CD1c-positive myeloid dendritic cell (primary cell): Measurements from ENCODE around the gene DCTN3.

Experiments
- DNase-seq: peaks from one replicate; pipeline ENCODE4 v3.0.0-alpha.2; 2016; ENCODE audit errors: extremely low spot score

The DCTN3 gene

DNA sequence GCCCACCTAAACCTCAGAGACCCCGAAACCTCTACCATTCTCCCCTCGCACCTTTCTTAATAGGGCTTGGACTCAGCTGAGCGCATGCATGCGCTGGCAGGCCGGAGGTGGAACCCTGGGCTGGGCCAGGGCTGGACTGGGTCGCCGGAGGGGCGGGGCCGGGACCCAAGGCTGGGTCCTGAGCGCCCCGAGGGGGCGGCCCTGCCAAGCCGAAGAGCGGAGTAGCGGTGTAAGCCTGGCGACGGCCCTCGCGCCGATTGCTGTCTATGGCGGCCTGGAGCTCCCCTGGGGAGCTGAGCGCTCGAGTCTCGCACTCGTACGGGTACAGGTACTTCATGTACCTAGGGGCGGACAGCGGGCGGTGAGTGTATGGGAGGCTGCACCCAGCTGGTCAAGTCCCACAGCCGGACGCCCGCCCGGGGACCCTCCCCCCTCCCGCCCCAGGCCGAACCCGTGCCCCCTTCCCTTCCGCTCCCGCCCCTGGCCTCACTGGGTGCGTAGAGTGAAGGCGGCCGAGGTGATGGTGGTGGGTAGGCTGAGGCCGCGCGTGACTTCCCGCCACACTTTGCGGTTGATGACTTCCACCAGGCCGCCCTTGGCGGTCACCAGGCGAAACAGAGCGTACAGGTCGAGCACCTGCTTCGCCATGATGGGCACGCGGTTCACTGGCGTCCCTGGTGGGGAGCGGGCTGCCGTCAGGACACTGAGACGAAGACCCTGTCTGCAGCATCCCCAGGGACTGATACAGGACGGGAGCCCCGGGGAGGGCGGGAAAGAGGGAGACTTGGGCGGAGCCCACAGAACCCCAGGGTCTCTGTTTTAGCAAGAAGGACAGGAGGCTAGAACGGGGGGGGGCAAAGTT lies 3.3 kb upstream of the DCTN3 start:
- DNase-seq = no peak

DNA sequence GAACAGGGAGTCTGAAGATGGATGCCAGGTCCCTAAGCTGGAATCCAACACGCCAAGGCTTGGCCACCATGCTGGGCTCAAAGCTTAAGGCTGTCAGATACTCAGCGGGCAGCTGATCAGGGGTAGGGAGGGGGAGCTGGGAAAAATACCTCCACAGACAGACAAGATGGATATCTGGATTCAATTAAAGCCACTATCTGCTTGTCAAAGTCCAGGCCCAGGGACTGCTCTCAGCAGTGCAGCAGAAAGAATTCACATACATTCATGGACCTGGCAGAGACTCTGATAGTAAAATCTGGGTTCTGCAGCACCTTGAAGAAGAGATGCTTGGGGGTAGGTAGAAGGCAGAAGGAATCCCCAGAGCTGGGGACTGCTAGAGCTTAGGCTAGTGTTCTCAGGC lies 5.2 kb downstream of the DCTN3 start:
- no peak for DNase-seq

DNA sequence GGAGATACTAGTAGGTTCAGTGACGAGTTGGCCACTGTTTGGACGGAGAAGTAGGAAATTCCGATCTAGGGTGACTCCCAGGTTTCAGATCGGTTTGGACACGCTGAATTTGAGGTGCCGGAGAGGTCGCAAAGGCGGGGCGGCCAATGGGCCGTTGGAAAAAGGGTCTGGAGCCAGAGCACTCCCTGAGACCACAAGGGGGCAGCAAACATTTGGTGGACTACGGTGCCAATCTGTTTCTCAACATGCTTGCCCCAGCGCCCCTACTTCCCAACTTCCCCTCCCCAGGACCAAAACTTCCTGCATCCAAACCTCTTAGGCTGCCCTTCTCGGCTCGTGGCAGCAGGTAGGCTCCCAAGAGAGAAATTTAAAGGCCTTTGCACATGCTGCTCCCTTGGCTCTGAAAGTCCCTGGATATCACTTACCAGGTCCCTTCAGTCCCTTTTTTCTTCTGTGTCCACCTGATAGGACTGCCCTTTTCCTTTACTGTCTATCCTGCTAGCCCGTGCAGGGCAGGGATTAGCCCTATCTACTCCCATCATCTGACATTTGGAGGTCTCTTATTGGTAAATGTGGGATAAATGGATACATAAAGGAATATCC lies 7.4 kb downstream of the DCTN3 start:
- peak; percentile 88 for DNase-seq

DNA sequence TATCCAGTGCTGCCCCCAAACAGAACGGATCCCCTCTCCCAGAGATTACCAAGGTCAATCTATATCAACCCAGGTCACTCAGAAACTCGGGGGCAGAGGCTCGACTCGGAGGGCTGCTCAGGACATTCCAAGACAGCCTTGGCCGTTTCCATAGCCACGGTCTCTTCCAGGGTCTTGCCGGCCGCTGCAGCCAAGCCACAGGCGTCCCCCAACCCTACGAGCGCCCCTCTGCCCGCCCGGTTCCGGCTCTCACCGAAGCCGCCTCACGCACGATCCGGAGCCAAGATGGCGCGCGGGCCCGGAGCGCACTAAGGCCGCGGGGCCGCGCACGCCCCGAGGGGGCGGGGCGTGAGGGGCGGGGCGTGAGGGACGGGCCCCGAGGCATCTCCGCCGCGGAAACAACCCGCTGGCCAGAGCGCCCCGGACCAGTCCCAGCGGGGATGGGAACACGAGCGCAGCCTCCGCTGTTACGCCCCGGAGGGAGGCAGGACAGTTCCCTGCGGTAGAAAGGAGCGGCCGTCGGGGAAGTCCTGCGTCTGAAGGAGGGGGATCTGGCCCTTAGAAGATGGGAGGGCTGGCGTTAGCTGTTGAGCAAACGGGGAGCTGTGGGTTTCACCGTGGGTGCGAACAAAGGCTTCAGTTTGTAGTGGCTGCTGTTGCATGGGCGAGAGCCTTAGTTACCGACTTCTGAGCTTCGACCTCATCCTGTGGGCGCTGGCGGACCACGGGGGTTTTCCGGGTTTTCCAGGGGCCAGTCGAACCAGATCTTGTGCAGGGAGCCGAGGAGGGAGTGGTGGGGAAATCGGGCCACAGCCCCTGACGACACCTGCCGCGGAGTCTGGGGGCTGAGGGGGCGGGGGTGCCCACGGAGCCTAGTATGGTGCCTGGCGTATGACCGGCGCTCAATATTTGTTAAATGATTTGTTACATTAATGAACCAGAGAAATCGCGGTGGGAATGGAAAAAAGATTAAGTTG lies 8.2 kb downstream of the DCTN3 start, which contains the start of gene RPP25L:
TSS of gene RPP25L (minus strand) at position 287 of the 977 bp plus-strand sequence. CDS start 801 bp downstream, outside the sequence.
- DNase-seq = peak; percentile 96

DNA sequence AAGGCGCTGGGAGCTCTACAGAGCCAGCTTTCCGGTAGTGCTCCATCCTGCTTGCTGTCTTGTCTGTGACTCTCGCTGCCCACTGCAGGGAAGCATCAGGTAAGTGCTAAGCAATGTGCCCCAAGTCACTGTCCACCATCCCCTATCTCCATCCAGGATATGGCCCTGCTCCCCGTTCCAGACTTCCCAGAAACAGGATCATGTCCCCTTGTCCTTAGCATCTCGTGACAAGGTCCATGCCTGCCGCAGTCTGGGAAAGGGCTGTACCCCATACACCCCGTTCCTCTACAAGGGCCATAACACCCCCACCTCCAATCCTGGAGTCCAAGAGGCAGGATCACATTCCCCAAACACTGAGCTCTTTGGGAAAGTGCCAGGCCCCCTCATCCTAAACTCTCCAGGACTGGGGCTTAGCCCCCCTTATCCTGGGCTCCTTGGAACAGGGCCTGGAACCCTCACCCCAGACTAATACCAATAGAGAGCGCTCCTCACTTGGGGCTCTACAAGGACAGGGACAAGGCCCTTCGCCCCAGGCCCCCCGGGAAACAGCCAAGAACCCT lies 9.0 kb downstream of the DCTN3 start:
- no peak for DNase-seq

DNA sequence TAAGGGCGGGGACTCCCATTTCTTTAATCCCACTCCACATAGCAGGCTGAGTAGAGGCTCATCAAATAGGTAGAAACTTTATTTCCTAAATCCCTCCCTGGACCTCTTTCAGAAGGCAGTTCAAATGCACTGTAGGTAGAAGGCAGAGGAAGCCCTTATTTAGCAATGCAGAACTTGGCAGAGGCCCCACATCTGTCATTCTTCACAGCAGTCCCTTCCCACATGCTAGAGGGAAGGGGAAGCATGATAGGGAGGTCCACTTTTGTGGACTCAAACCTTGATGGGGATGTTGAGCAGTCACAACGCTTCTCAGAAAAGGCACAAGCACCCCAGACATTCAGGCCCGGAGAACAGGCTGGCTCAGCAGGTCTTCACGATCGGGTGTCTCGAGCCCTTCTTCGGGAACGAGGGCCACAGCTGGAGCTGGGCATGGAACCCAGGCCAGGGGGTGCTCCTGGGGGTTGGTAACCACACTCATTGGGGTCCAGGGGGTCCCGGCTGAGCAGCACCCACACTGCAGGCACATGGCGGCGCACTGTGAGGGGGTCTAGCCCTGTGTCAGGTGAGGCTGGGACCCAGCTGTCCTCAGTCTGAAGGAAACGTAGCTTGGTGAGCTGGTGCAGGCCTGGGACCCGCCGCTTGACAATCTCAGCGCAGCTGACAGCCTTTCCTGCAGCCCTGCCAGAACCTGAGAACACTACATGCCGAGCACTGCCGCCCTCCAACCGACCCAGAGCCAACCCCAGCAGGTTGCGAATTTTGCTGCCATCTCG lies 9.7 kb downstream of the DCTN3 start:
- peak; percentile 44 for DNase-seq

DNA sequence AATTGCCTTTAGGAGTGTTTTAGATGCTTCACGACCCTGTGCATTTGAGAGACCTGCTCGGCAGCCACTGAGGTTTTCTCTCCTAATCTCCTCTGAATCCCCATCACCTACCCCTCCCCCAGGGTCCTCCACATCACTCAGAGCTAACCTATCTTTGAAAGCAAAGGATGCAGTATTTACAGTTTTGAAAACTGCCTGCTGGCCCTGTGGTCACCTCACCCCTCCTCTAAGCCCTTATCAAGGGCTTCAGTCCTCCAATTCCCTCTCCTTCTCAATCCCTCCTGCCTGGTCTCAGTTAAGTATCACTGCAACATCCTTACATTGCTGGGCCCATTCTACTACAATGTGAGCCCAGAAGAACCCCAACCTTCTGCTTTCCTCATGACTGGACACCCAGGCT lies 13.0 kb downstream of the DCTN3 start:
- no peak for DNase-seq

DNA sequence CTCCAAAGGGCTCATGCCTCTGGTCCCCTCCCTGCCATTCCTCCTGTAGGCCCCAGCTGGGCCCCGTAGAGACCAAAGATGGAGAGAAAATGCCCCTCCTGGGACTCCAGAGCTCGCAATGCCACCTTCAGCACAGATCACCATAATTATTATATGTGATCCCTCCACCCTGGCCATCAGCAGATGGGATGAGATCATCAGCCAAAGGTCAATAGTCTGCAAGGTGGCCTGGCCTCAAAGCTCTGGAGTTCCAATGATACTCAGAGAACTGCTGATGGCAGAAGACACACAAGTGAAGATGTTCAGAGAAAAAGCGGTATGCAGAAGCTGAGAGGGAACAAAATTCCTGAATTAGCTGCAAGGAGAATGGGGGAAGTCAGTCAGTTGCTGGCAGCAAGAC lies 13.4 kb downstream of the DCTN3 start:
- DNase-seq = no peak

DNA sequence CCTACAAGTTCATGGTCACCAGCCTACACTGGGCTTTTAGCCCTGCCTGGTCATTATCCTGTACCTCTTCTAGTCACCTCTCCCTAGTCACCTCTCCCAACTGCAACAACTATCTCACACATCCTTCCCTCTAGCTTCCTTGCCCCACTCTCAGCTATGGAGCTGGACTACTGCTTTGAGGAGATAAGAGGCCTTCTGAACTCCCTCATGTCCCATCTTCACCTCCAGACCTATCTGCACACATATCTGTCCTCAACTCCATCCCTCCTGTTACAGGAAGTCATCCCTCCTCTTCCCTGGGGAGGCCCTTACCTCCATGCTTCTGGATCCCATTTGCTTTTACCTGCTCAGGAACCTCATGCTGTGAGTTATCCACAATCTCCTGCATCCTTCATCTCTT lies 14.1 kb downstream of the DCTN3 start:
- DNase-seq = no peak

DNA sequence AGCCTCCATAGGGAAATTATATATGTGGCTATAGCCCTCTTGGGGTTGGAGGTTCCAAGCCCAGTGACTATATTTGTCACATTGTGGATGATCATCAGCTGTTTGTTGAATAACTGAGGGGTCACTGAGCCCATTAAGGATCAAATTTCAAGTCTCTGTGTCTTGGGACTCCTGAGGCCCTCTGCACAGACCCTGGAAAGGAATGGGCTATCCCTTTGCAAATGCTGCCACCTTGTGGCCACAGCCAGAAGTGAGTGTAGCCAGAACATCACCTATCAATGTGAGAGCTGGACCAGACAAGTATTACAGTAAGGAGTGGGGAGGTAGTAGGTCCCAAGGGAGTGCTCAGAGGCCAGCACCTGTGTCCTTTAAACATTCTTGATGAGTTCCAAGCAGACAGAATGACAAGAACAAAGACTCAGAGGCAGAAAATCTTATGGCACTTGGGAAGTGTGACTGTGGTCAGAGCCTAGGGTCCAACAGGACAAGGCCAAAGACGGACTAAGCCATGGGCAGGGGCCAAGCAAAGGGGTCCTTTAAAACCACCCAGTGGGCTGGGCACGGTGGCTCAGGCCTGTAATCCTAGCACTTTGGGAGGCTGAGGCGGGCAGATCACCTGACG lies 16.6 kb downstream of the DCTN3 start:
- peak; percentile 84 for DNase-seq

DNA sequence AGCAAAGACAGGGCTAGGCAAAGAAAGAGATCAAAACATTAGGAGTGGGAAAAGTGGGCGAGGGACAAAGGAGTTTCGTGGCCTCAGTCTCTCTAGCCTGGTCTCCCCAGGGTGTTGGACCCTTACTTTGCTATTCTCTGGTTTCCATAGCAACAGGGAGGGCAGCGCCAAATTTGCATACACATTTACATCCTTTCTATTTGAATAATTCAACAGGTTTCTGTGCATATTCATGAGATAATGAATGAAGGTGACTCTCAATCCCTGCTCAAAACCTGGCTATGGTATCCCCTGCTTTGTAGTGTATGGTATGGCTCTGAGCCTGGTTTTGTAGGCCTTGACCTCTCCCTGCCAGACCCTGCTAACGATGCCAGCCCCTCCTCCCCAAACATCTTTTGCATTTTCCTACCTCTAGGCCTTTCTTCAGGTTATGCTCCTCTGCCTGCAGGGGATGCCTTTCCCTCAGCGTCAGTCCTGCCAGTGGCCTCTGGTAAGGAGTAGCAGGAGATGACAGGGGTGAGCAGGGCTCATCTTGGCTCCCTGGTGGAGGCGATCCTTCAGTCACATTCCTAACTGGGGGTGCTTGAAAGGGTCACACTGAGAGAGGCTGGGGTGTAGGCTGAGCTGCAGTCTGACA lies 18.2 kb downstream of the DCTN3 start:
- no peak for DNase-seq

DNA sequence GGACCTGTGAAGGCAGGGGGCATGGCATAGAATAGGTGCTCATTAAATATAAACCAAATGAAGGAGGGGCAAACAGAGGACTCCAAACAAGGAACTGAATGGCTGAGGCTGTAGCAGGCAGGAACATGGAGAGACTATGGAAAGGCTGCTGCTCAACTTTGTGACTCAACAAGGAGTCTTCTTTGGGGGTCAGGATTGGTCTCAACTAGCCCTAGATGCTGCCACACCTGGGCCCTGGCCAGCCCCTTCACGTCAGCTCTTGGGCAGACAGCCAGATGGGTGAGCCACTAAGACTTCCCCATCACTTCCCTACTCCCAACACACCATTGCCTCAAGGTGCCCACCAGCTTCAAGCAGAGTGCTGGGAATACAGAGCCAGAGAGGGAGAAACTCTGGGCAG lies 19.4 kb downstream of the DCTN3 start:
- no peak for DNase-seq

DNA sequence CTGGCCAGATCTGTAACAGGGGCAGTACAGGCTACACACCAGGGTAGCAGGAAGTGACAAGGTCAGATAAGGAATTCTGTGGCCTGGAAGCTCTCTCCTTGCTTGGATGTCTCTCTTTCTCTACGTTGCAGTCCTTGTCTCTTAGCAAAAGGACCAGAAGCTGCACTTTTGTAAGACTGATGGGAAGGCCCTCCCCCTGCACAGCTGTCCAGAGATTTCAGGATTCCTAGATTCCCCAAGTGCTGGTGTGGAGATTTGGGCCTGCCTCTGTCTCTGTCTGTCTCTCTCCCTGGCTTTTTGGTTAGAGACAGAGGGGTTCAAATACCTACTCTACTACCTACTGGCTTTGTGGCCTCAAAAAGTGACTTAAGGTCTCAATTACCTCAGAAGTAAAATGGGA lies 20.7 kb downstream of the DCTN3 start:
- DNase-seq = no peak

DNA sequence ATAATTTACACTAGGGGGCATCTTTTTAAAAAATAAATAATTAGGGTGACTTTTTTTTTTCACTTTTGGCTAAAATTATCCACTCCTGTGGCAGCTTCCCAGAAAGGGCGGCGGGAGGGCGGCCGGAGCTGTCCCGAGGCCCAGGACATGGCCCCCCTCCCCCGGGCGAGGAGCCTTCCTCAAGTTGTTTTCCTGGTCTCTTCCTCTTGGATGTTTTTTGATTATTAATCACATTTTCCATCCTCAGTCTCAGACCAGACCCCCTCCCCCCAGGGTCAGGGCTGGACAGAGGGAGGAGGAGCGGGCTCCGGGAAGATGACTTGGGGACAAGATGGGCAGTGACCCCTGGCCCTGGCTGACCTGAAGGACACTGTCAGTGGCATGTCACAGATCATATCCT lies 26.1 kb downstream of the DCTN3 start:
- DNase-seq = no peak

DNA sequence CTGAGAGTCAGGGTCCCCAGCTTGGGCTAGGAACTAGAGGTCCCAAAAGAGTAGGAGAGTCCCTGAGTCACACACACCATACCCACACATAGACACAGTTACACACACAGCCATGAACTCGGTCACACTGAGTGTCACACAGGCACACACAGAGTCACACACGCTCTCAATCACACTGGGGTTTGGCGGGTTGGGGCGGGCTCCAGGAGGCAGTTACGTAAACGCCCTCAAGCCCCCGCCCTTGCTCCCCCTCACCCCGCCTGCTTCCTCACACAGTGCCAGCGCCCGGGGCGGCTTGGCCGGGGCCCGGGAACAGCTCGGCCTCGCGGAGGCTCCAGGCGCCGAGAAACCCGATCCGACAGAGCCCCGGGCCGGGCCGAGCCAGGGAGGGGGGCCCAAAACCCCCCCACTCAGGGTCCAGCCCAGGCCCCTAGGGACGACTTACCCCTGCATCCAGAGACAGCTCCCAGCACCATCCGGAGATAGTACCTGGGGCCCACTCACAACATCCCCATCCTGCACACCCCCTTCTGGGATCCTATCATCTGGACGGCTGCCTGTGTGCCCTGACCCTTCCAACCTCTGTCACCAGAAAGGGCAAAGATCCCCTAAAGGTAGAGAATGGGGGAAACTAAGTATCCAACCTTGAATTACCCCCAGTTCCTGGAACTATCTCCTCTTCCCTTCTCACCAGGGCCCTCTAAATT lies 27.2 kb downstream of the DCTN3 start:
- DNase-seq = peak; percentile 59

DNA sequence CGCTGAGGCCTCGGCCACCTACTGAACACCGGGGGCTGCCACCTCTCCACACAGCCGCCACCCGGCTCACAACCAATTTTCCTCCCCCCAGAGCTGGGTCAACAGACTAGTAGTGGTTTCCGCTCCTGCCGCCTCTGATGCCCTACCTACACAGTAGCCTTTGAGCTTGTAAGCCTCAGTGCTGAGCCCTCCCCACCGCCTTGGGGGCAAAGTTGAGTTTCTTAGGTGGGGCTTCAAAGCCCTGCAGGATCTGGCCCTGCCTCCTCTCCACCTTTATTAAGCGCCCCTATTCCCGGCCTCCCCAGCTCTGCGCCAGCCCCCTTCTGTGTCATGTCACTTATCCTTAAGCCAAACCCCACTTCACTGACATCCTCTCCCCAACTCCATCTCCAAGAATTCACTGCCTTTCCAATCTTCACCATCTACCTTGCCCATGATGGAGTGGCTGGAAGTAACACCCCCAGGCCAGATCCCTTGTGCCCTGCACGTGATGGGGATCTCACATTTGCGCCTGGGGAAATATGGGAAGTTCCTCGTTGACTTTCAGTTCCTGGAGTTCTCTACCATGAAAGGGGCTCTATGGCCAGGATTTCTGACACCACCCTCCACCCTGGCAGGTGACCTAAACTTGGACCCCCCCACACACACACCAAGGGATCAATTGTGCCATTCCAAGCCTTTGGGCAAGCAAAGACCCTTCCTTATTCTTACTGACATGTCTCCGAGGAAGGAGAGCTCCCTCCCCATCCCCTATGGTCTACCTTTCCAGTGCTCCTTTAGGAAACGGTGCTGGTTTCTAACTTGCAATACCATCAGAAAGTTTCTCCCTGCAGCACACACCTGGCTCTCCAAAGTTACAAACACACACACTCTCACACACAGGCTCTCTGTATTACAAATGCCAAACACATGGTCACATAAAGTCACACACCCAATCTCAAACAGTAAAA lies 28.1 kb downstream of the DCTN3 start:
- DNase-seq = peak; percentile 72

DNA sequence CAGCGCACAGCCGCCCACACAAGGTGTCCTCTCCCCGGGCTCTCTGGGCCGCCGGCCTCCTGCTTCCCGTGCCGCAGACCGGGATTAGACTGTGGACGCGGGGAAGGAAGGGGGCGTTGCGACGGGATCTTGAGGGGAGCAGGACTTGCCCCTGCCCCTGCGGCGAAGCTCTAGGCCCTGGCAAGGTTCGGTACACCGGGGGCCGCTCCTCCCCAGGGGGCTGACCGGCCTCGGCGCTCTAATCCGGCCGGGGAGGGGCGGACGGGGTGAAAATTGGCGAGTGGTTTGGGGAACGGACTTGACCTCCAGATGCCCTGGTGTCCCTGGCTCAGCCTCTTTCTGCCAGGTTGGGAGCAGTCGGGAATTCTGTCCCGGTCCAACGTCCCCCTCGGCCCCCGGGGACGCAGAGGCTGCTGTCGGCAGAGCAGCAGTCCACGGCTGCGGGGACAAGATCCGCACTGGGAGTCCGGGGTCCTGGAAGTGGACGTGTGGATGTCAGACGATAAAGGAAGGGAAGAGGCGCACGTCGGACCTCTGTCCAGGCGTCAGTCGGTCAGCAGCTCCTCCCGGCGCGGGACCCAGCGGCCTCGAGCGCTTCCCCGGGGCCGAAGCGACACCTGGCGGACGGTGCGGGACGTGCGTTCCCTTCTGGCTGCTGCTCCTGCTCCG lies 28.9 kb downstream of the DCTN3 start:
- peak; percentile 80 for DNase-seq
